Stimulated activated CD4-positive, alpha-beta T cell treated with anti-CD3 and anti-CD28 coated beads, TNF-alpha, amount 100 ng/mL, for 48 hours (primary cell): Measurements from ENCODE around the gene DNMT1.

ENCODE experiments used
- DNase-seq, 3 donors: peaks; one replicate each; pipeline ENCODE4 v3.0.0-alpha.2; 2020; ENCODE audit warnings: low read depth in 3 of 3

DNMT1 gene

DNA sequence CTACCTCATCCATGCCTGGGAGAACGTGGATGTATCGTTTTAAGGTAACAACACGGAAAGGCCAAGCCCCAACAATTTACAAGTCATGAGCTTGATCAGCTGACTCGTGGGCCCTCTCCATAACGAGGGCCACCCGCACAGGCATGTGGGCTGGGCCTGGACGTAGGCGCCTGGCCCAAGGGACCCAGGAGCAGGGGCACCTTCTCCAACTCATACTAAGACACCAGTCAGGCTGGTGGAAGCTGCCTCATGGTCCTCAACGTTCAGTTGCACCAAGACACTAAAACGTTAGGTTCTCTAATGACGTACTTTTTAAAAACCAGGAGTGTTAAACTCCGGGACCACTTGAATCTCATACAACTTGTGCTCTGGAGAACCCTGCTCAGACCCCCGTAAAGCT is 53.3 kb downstream of the DNMT1 start:
- no peak for DNase-seq

GRCh38 chr19:10139952-10140351 is 54.8 kb downstream of the DNMT1 start:
- DNase-seq = no peak

GRCh38 chr19:10138879-10139795 is 55.6 kb downstream of the DNMT1 start:
- DNase-seq = no peak

DNA sequence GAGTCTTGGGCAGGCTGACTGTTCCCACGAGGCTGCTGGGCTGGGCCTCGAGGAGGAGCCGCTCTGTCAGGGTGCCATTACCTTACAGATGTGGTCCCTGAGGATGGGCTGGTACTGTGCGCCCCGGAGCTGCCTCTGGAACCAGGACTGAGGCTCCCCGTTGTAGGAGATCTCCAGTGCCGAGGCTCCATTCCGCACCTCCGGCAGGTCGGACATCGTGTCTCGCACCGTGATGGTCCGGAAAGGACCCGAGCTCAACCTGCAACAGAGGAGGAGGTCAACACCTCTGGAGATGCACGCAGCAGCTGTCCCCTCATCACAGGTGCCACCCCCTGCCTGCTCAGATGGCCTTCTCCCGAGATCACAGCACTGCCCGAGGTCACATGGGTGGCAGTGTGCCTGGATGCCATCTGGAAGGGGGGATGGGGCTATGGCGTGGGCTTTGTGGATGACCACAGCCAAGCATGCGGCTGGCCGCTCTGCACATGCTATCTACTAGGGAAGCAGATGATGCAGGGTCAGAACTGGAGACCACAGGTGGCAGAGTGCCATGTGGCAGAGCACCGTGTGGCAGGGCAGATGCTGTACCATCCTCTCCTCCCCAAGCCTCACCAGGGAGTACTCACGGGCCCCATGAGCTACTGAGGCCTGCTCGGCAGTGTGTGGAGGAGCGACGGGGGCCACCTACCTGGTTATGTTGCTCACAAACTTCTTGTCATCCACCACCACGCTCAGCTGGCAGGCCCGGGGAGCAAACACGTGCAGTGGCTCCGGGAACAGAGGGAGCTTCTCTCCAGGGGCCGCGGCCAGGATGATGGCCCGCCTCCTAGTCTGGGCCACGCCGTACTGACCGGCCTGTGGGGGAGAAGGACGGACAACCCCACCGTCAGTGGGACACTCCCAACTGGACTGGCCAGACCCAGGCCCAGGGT is 56.7 kb downstream of the DNMT1 start:
- no peak for DNase-seq

GRCh38 chr19:10136936-10137335 is 57.8 kb downstream of the DNMT1 start:
- no peak for DNase-seq

DNA sequence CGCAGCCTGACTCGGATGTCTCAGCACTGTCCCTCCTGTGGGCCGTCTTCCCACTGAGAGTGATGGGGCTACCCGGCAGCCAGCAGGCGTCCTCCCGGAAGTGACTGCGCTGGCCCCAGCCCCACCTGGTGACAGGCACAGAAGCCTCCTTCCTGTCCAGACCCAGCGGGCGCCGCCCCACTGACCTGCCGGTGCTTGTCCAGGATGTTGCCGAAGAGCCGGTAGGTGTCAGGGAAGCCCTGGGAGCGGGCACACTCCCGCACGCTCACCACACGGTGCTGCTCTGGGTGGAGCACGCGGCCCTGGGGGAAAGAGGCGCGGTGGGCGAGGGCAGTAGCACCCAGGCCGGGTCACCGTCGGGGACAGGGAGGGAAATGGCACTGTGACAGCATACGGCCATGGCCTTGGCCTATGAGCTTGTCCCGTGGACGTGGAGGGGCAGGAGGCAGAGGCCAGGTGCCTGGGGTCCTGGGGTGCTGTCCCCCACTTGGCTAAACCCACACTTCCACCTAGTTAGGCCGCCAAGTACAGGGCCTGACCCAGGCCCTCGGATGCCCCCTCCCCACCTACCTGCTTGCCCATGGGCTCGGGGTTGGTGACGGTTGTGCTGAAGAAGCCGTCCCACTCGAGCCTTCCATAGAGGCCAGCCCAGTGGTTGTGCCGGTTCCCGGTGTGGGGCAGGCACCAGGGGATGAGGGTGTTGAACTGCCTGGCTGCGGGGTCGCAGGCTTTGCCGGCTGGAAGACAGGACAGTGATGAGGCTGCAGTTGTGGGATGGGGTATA is 59.0 kb downstream of the DNMT1 start:
- DNase-seq = no peak

DNA sequence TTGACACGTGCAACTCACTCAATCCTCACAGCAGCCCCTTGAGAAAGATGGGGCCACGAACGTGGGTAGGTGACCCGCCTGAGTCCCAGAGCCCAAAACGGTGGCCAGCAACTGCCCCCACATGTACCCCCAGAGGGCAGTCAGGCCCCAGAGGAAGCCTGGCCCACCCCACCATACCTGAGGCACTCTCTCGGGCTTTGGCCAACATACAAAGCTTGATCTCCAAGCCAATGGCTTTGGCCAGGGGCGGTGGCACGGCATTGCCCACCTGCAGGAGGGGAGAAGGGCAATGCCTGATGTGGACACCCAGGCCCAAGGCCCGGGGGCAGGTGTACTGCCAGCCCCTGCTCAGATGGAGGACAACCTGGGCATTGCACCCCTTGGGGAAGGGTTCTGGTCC is 60.7 kb downstream of the DNMT1 start:
- no peak for DNase-seq

DNA sequence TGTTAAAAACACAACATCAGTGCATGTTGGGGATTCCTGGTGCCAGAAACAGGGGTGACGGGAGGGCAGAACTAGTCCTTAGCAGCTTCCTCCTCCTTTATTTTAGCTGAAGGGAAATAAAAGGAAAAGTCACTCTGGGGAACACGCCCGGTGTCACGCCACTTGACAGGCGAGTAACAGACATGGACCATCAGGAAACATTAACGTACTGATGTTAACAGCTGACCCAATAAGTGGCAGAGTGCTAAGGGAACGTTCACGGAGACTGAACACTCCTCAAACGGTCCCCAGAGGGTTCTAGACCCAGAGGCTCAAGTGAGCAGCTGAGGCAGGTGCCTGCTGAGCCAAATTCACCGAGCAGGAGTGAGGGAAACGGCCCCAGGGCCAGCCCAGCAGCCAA is 61.2 kb downstream of the DNMT1 start:
- DNase-seq = no peak

DNA sequence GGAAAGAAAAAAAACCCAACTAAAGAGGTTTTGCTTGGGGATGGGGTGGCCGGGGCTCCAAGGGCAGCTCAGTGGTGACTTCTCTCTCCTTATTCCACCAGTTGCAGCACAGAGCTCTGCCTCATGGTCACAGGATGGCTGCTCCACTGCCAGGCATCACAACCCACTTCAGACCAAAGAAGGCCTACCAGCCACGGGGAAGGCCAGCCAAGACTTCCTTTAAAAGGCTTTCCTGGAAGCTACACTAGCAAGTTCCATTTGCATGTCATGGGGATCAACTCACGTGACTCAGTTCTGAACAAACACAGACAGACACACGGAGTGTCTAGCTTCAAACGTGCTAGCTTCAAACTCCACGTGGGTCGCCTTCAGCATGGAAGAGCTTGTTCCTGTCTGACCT is 61.8 kb downstream of the DNMT1 start:
- DNase-seq = no peak

DNA sequence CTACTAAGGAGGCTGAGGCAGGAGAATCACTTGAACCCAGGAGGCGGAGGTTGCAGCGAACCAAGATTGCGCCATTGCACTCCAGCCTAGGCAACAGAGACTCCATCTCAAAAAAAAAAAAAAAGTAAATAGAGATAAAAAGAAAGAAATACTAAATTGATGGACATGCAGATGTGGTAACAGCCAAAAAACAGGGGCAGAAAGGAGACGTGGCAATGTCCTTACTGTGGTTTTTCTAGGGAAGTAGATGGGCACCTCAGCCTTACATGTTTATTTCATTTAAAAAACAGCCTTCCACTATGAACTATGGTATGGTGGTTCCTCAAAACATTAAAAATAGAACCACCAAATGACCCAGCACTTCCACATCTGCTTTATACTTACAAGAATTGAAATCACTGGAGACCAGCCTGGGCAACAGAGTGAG is 68.5 kb downstream of the DNMT1 start:
- DNase-seq = no peak

GRCh38 chr19:10124429-10124828 is 70.3 kb downstream of the DNMT1 start:
- DNase-seq = no peak

- DNase-seq = no peak
These were observed 72.7 kb downstream of the DNMT1 start for GRCh38 chr19:10122045-10122444.

DNA sequence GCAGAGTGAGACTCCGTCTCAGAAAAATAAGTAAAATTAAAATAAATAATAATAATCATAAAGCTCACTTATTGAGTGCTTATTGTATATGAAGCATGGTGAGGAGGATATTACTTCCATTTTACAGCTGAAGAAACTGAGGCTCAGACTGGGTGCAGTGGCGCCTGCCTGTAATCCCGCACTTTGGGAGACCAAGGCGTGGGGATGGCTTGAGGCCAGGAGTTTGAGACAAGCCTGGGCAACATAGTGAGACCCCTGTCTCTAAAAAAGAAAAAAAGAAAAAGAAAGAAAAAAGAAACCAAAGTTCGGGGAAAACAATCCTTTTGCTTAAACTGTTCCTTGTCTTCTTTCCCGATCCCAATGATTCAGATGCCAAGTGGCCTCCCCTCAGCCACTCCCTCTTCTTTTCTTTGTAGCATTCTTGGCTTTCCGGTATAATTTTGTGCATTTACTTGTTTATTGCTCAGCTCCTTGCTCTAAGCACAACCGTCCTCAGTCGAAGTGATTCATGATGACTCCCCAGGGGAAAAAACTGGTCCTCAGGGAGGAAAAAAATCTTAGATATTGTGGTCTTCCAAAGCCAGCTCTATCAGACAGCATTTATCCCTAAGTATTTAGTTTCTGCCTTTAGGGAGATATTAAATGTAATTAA is 74.1 kb downstream of the DNMT1 start:
- DNase-seq = no peak

- no peak for DNase-seq
These were observed 75.8 kb downstream of the DNMT1 start for GRCh38 chr19:10118960-10119359.

- no peak for DNase-seq
These were observed 77.7 kb downstream of the DNMT1 start for GRCh38 chr19:10116866-10117616.

DNA sequence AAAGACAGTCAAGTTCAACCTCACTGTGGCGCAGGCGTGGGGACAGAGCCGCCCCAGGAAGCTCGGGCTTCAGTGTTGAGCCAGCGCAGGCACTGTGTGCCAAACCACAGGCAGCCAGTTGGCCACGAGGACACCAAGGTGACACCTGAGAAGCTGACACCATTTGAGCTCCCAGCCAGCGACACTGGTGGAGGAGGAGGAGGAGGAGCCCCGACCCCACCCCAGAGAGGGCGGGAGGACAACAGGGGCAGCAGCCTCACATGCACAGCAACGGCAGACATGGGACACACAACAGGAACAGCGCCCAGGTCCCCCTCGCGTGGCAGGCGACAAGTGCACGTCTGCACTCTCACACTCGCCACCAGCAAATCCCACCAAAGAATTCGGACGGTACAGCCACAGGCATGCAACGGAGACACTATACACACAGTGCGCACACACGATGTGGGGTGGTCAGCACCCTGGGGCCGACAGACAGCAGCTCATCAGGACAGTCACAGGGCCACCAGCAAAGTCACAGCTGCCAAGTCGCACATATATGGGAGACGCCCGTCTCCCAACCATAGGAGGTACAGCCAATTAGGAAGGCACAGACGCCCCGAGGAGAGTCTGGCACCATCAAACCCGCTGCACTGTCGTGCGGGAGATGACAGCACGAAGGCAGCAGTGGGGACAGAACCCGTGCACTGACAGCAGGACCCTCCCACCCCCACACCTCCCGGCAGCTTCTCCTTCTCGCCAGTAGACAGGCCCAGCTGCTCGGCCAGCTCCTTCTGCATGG is 78.5 kb downstream of the DNMT1 start:
- DNase-seq = no peak

DNA sequence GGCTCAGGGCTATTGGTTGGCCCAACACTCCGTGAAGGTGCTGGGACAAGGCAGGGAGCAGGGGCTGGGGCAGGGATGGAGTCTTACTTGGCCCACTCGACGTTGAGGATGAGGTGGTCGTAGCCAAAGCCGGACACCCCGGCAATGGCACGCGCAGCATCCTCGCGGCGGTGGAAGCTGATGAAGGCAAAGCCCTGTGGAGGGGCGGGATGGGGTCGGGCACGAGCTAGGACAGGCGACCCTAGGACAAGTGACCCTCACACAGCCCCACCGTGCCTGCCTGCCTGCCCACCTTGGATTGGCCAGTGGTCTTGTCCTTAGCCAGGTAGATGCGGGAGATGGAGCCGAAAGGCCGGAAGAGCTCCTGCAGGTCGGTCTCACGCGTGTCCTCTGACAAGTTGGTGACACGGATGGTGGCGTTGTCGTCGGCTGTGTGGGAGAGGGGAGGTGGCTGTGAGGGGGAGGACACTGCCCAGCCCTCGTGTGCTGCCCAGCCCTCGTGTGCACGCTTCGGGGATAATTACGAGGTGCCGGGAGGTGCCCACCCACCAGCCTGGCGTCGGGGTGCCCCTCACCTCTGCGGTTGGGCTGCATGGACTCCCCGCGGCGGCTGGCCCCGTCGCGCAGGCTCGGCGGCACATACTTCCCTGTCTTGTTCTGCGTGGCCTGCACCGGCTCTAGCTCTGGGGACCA is 79.2 kb downstream of the DNMT1 start:
- DNase-seq = no peak

- DNase-seq = no peak
These were observed 79.9 kb downstream of the DNMT1 start for GRCh38 chr19:10114651-10115391.
